LNCAP (cell line): ENCODE measurements around the gene P2RY6.

Experiments used
- TF ChIP-seq, protein P1 (sequence below): fragments of 450-650 bp; IDR thresholded peaks from 2 replicates; pipeline ENCODE4 v1.5.1; 2017; ENCODE audit warnings: mild to moderate bottlenecking

The P2RY6 gene

DNA sequence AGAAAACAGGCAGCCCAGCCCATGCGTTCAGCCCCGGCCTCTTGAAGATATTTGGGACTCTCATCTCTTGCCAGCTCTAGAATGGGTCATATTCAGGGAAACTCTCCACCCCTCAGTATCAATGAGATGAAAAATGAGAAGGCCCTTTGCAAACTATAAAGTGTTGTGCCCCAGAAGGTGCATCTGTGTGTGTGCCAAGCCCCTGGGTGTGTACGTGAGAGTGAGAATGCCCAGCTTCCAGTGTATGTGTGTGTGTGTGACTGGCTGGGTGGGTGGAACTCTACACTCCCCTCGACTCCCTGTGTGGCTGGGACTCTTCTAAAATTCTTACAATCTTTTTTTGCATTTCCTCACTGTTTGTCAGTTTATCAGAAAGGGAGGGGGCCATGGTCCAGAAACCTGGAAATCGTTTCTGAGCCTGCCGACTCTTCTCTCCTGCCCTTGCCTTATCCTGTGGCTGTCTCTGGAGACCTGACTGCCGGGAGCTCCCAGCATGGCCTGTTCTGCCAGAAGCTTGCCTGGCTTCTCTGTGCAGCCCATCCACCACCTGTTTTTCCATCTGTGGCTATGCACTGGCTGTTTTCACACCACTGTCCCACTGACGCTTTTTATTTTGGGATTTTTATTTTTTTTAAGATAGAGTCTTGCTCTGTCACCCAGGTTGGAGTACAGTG is 1.2 kb downstream of the P2RY6 start:
- TF ChIP-seq, protein P1, sequence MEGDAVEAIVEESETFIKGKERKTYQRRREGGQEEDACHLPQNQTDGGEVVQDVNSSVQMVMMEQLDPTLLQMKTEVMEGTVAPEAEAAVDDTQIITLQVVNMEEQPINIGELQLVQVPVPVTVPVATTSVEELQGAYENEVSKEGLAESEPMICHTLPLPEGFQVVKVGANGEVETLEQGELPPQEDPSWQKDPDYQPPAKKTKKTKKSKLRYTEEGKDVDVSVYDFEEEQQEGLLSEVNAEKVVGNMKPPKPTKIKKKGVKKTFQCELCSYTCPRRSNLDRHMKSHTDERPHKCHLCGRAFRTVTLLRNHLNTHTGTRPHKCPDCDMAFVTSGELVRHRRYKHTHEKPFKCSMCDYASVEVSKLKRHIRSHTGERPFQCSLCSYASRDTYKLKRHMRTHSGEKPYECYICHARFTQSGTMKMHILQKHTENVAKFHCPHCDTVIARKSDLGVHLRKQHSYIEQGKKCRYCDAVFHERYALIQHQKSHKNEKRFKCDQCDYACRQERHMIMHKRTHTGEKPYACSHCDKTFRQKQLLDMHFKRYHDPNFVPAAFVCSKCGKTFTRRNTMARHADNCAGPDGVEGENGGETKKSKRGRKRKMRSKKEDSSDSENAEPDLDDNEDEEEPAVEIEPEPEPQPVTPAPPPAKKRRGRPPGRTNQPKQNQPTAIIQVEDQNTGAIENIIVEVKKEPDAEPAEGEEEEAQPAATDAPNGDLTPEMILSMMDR: no peak

DNA sequence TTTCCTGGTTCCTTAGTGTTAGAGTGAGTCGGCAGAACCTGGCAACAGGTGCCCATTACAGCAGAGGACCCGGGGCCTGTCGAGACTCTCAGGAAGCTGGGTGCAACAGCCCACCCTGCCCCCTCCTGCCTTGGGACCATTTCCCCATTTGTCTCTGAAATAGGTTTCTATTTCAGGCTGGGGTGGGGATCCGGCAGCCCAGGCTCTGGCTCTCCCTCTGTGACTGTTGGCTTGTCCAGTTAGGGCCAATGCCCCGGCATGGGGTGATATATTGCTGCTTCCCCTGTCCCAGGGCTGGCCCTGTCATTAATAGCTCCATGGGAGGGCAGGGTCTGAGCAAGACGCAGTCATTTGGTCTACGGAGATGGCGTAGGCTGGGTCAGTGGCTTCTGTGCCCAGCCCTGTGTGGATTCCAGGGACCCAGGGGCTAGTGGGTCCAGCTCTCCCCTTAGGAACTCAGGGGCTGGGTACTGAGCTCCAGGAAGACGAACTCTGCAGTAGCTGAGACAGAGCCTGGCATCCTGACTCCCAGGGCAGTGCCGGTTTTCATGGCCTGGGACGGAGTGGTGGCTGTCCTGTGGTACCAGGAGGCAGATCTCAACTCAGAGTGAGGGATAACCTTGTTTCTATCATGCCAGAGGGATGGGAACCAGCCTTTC is 2.7 kb downstream of the P2RY6 start:
- TF ChIP-seq, protein P1: no peak

DNA sequence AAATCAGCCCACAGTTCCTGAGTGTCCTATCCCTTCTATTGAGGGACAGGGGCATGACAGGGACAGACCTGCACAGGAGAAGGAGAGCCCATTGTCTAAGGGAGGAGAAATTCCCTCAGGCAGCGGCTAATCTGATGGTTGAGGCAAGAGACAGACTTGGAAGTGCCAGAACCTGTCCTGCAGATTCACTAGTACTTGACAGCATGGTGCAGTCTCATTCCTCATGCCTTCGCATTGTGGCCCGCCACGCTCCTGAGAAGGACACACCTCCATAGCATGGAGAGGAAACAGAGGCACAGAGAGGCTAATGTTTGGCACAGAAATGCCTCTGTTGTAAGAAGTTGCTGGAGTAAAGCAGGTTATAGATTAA is 3.2 kb downstream of the P2RY6 start:
- TF ChIP-seq, protein P1: no peak

DNA sequence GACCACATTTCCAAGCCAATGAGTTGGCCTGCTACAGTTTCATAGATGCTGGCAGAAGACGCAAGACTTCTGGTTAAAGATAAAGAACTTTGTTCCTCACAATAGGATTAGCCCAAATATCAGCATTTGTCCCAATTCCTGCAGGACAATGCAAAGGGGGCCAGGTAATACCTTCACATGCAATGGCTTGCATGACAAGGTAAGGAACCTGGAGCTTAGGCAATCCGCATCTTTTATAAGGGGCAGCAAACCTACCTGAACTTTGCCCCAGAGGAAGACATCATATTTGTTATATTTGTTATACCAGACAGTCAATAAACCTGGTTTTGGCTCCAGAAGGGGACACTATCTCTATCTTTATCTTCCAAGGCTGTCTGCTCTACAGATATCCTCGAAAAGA is 5.3 kb downstream of the P2RY6 start:
- TF ChIP-seq, protein P1: no peak

DNA sequence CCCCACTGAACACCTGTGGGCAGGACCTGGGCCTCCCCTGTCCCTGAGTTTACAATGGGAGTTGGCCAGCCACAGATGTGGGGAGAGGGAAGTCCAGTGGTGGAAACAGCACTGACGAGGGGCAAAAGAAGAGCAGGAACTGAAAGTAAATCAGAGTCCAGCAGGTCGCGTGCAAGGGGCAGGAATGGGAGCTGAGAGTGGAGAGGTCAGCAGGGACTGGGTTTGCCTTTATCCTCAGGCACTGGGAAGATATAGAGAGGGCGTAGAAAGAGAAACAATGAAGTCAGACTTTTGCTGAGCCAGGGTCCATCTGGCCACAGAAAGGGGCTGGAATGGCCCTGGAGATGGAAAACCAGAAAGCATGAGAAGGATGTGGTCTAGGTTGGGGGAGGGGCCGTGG is 8.5 kb downstream of the P2RY6 start:
- TF ChIP-seq, protein P1: no peak

DNA sequence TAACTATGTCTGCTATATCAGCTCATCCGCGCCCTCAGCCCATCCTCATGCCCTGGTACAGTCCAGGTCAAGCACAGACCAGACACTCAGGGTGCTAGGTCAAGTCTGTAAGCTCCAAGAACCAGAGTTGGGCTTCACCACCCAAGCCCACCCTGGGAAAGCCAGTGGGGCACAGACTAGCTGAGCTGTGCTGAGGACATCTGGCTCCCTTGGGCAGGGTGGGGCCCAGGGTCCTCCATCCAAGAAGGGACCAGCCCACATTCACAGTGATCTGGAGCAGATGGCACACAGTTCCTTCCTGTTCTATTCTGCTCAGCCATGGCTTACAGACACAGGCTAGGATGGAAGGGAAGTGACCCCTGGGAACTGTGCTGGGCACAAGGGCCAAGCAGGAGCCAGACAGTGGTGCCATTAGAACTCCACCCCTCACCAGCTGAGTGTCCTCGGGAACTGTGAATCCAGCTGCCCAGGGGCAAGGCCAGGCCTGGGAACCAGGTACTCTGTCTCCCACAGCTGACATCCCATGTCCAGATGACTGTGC is 9.1 kb downstream of the P2RY6 start:
- TF ChIP-seq, protein P1: no peak

DNA sequence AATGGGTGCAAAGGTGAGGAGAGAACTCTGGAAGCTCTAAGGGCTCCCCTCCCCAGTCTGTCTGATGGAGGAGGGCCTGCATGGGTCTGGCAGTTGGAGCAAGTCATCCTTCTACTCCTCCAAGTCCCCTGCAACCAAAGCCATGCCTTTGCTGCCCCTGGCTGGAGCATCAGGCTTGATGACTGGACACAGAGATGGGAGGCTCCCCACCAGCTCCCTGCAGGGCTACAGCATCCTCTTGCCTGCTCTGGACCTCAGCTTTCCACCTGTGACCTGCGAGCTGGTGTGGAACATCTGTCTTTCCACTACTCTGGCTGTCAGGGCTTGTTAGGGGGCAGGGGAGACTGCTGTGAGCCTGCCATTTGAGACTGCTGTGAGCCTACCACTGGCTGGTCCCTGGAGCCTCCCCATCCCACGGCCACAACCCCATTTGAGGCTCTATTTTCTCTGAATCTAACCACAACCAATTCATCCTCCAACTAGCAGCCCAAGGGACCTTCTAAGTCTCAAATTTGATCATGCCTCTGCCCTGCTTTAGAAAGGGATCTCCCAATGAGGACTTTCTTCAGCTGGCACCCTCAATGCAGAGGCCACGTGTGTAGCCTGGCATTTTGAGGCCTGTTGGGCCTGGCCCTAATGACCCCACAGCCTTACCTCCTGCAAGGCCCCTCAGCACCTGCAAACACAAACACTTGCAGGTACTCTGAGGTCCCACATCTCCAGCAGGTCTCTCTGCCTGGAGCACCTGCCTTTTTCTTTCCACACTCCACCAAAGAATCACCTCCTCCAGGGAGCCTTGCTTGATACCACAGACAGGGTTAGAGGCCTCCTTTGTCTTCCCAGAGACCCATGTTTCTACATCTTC is 9.9 kb downstream of the P2RY6 start:
- TF ChIP-seq, protein P1: no peak
